NCI-H1436 treated with DMSO at 0.1 percent for 48 hours (cell line): ENCODE results near the gene ARHGEF4.

Experiments
- DNase-seq: peaks from one replicate; lab custom pipeline; 2025; lab: John Stamatoyannopoulos, UW

Gene ARHGEF4

DNA sequence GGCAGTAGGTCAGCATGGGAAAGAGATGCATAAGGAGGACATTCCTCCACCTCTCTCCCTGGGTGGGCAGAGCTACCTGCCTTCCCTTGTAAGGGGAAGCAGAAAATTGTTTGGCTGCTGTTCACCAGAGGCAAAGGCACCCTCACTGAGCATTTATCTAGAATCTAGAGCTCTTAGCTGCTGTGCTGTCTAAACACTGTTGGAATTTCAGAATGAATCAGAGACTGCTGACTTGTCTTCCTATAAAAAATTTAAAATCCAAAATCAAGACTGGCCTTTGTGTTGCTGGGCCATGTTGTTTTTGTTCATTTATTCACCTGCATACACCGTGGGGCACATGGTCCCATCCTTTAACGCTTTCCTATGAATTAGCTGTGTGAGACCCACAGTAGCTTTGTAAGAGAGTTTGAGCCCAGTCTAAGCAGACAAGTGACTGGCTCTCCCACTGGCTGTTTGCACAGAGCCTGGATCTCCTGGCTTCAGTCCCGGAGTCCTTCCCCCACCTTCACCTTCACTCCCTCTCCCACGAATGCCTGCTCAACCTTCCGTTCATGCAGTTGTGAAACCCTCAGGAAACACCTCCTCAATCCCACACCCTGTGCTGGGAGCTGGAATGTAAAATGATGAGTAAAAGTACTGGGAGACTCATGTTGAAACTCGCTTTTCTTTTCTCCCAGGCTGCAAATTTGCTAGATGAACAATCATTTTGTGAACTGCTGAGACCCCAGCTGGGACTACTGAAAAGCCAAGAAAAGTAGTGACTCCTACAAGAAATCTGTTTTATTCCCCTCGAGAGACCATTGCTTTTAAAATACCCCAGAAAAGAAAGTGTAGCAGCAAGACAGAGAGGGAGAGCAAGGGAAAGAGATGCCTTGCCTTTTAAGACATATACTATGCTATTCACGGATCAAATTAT, 180.4 kb downstream of the ARHGEF4 start:
- no peak for DNase-seq

- no peak for DNase-seq
Measured at GRCh38 chr2:131022731-131023130, 186.0 kb downstream of the ARHGEF4 start.

DNA sequence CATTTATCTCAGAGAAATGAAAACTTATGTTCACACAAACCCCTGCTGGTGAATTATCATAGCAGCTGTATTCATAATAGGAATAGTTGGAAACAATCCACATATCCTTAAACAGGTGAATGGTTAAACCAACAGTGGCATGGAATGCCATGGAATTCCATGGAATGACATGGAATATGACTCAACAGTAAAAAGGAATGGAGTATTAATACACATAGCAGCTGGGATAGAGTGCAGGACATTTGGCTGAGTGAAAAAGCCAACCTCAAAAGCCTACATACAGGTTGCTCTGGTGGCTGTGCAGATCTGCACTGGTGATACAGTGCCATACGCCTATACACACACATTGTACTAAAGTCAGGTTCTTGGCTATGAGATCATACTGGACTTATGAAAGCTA, 187.0 kb downstream of the ARHGEF4 start:
- DNase-seq, result no peak

GRCh38 chr2:131026919-131027318, 190.2 kb downstream of the ARHGEF4 start:
- no peak for DNase-seq

DNA sequence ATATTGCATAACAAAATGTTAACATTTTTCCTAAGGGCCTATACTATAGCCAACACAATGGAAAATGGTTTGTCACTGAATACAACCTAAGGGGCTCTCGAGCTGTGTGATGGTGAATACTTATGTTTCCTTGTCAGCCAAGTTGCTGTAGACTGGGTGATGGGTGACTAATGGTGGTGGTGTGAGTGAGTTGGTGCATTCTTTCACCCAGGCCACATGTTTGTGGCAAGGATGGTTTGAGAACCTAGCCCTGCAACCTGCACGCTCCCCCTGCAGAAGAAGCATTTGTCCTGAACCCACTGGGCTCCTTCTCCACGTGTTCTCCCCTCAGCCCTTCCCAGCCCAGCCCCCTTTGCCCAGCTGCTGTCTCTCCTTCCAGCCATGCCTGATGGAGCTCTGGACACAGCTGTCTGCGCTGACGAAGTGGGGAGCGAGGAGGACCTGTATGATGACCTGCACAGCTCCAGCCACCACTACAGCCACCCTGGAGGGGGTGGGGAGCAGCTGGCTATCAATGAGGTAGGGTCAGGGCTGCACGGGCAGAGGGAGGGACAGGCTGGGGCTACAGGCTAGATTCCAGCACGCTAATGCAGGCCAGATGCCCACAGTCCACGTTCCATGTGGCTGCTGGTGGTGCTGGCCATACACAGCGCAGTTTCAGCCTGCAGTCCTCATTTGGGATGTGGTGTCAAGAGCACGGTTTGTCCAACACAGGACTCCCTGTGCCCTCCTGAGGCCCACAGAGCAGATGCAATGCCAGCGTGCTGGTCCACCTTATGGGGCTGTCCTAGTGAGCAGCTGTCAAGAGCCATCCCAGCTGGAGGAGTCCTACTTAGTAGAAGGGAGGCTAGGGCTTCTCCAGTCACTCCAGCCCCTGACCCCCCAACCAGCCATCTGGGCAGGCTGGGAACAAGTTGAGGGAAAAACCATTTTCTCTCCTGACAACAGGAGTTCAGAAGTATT, 191.1 kb downstream of the ARHGEF4 start:
- no peak for DNase-seq

- no peak for DNase-seq
Measured at GRCh38 chr2:131029812-131030211, 193.1 kb downstream of the ARHGEF4 start.

DNA sequence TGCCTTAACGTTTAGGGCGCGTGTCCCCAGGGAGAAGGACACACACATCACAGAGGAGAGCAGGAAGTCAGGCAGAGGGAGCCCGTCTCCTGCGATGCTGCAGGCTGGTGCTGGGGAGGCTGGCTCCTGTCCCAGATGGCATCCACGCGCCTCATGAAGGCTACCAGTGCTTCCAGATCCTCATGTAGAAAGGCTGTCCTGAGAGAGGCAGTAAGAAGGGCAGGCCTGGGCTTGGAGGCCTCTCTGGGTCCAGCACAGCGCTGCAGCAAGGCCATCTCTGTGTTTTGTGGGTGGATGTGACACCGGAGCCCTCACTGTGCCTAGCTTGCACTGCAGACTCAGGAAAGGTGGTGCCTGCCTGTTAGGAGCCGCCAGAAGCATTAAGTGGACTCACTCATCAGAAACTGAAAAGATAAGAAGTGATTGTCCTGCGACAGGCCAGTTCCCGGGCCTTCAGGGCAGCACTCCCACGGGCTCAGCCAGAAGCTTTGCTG, 193.8 kb downstream of the ARHGEF4 start:
- no peak for DNase-seq

- no peak for DNase-seq
Measured at GRCh38 chr2:131031431-131031841, 194.7 kb downstream of the ARHGEF4 start.

- no peak for DNase-seq
Measured at GRCh38 chr2:131031875-131032274, 195.2 kb downstream of the ARHGEF4 start.

GRCh38 chr2:131032393-131032836, 195.7 kb downstream of the ARHGEF4 start:
- DNase-seq, result no peak

GRCh38 chr2:131033786-131034121, 197.0 kb downstream of the ARHGEF4 start:
- DNase-seq, result no peak

GRCh38 chr2:131034122-131035051, 197.7 kb downstream of the ARHGEF4 start:
- no peak for DNase-seq

DNA sequence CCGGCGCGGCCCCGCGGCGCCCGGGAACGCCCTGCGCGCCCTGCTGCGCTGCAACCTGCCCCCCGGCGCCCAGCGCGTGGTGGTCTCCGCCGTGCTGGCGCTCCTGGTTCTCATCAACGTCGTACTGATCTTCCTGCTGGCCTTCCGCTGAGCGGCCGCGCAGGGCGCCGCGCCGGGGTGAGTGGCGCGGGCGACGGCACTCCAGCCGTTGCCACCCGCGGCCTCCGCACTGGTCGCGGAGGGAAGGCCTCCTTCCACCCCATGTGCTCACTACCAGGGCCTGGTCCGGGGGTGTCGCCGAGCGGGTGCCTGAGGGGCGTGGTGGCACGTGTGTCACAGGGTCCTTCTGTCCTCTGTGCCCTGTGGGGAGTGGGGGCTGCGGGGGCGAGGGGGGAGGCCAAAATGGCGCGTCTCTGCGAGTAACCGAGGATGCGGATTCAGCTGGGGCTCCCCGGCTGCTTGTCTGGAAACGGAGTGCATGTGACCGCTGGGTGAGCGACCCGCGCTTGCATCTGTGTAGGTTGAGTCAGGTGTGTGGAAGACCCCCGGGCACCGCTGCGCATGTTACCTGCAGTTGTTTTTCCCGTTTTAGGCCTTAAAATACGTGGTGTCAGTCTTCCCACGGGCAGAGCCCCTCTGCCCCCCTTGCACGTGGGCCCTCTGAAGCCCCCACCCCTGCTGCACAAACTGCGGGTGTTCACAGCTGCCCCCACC, 198.6 kb downstream of the ARHGEF4 start:
- DNase-seq, result no peak

DNA sequence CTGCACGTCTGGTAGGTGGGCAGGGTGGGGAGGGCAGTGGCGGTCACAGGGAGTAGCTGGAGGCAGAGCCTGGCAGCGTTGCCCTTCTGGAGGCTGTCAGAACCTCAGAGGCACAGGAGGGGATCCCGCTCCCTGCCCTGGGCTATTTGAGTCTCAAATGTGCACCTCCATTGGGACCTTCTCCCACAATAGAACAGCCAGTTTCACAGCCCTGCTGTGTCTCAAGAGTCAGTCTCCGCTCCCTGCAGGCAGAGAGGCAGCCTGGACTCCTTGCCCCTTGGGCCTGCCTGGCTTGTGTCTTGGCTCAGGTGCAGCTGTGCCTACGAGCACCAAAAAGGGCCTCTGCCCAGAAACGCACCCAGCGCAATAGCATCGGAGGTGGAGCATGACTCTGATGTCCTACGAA, 199.1 kb downstream of the ARHGEF4 start:
- DNase-seq, result no peak

DNA sequence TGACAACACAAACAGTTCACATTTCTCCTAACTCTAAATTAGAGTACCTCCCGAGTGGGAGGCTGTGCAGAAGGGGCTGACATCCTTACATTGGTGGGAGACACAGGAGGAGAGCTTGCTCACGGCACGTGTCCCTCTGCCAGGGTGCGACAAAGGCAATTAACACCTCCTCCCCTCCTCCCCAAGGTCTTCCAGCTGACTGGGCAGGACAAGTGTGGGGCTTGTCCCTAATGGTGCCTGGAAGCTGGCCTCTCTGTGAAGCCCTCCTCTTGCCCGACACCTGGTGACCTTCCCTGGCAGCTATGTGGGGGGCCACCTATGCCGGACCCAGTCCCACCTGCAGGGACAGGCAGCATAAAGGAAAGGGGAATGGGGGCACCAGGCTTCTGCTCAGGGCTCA, 199.6 kb downstream of the ARHGEF4 start:
- DNase-seq, result no peak

DNA sequence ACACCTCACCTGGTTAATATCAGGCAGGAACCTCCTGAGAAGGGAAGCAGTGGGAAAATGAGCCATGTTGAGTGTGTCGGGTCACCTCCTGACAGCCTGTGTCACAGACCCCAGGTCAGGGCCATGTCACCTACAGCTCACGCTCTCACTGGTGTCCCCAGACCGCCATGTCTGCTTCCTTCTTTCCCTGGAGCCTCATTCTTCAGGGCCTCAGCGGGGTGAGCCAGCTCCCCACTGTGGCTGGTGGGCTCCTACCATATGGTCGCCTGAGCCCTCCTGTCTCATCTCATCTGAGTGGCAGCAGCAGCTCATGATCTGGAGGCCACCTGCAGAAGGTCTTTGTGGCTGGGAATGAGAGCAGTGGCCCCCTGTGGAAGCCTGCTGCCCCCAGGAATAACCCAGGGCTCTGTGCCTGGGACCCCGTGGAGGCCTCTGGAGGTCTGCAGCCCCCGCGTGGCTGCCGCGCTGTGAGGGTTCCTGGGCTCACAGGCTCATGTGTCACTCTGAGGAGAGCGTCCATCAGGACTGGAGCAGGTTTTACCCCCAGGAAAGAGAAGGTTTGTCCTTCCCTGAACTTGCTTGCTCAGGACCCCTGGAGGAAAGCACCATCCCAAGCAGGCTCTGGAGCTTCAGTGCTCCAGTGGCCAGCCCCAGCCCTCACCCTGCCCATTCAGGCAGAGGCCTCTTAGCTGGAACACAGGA, 200.1 kb downstream of the ARHGEF4 start:
- no peak for DNase-seq

DNA sequence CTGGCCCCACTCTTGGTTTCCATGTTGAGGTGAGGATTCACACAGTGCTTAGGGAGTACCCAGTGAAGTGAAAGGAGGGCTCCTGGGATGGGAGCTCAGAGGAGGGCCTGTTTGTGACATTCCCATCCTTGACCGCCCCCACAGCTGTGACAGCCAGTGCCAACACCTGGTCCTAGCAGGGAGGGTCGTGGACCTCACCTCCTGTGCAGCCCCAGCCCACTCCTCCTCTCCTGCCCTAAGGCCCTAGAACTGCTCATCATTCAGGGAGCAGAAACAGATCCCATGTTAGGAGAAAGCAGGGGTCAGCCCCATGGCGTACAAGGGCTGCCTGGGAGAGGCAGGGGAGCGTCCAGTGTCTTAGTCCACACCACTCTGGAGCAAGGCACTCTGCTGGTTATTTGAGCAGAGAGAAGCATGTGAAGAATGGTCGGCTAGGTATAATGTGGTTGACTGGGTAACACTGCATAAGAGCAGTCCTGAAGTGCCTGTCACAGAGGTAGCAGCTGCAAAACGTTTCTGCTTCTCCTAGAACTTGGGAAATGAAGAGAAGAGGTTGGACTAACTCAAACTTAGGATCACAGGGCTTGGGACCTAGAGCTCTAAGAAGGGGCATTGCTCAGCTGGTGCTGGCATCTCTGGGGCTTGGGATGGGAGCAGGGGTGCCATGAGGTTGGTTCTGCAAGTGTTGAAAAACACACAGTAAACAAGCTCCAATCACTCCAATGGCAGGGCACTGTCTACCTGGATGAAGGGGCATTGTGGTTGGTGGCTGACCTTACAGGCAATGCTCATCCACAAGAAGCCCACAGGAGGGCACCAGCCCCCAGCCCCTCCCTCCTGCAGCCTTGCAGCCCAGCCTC, 200.9 kb downstream of the ARHGEF4 start:
- no peak for DNase-seq

- DNase-seq, result no peak
Measured at GRCh38 chr2:131038258-131039100, 201.8 kb downstream of the ARHGEF4 start.
